Activated gamma-delta T cell treated with anti-CD3 and anti-CD28 coated beads, Interleukin-2, amount 50 U/mL, for 16 hours (primary cell): Measurements from ENCODE around the gene PLAC9.

ENCODE experiments used
- DNase-seq: peaks from one replicate; pipeline ENCODE4 v3.0.0-alpha.2; 2020; ENCODE audit warnings: low read depth

The PLAC9 gene

DNA sequence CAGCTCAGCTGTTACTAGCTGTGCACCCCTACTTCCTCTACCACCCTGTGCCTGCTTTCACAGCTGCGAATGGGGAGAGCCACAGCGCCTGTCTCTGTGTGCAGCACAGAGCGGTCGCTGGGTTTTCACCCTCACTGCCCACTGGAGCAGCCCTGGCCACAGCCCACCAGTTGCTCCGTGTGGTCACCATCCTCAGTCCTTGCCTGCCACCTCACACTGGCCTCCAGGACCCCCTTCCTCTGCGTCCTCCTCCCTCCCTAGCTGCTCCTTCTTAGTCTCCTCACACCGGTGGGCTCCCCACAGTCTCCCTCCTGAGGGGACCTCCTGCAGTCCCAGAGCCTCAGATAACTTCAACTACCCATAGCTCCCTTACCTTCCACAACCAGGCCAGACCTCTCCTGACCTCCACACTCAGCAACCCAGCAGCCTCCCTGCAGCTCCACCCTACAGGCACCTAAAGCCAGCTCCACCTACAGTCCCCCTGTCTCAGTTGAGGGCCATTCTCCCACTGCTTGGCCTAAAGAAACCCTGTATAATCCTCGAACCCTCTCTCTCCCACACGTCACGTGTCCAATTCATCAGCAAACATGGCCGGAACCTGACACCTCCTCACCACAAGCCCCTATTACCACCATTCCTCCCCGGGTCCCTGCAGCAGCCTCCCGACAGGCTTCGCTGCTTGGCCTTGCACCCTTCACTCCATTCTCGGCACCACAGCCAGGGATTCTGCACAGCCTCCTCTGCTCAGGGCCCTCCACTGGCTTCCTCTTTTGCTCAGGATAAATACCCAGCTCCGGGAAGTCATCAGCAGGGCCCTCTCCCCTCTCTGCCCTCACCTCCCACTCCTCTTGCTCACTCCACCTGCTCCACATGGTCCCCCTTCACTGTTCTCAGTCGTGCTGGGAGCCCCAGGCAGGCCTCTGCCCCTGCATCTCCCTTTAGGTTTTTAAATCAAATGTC, 28.1 kb downstream of the PLAC9 start:
- DNase-seq, result no peak

DNA sequence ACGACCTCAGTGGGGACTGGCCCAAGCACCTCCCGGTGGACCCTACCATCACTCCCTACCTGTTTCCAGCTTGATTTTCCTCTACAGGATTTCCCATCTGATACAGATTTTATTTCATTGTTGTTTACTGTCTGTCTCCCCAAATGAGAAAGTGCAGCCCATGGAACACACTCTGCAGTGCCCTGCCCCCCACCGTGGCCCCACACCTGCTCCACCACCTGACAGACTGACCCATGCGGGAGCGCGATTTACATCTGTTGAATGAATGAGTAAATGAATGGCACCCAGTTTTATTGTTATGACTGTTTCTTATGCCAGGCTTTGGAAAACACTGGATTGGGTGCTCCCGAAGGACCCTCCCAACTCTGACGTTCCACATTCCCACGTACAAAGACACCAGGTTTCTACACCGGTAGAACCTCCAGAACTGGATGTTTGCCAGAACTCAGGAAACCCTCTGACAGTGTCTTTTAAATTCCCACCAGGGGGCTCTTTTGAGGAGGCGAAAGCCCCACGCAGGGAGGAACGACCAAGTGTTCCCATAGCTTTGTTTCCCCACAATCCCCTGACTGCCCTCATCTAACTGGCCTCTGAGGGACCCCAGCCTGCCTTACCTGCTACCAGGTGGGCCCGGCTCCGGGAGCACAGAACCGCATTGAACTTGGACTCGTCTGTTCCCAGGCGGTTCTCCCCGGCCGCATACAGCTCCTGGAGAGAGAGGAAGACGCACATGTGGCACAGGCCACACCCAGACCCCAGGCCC, 29.0 kb downstream of the PLAC9 start:
- no peak for DNase-seq

DNA sequence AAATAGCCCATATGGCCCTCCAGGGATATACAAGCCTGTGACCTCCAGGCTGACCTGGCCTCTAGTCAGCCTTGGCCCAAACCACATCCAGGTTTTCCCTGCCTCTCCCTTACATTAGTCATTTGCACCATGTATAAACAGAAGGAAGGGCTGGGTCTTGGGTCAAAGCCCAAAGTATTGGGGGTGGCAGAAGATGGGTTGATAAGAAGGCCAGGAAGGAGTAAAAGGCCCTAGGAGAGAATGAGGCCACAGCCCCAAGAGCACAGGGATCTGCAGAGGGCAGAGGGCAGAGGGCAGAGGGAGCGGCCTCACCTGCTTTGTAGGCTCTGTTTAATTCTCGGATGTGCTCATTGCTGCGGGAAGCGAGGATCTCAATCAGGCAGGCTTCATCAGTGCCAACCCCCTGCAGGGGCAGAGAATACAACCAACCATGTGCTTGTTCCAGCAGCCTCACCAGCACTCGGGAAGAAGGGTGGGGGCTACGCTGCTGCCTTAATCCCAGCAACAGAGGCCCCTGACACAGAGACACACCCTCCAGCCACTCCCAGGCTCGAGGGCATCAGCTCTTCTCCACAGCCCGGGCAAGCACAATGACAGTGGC, 31.3 kb downstream of the PLAC9 start:
- DNase-seq, result no peak

DNA sequence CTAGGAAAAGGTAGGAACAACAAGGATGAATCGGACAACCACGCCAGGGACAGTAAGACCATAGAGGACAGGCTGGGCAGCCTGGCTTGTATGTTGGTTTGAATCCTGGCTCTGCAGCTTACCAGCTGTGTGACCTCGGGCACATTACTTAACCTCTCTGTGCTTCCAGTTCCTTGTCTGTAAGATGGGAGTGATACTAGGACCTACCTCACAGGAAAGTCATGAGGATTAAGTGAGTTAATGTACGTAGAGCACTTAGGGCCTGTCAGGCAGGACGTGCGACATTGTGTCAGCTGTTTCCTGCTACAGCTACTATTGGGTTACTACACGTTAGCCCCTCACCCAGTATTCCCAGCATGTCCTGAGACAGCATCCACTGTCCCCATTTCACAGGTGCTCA, 32.1 kb downstream of the PLAC9 start:
- DNase-seq, result no peak

GRCh38 chr10:80165173-80165572, 32.6 kb downstream of the PLAC9 start:
- DNase-seq, result no peak

GRCh38 chr10:80166581-80167470, 34.3 kb downstream of the PLAC9 start:
- no peak for DNase-seq

- no peak for DNase-seq
Observed at GRCh38 chr10:80167471-80168161, 35.1 kb downstream of the PLAC9 start.

GRCh38 chr10:80168162-80168511, 35.6 kb downstream of the PLAC9 start:
- DNase-seq, result no peak

- no peak for DNase-seq
Observed at GRCh38 chr10:80168679-80169380, 36.3 kb downstream of the PLAC9 start.

GRCh38 chr10:80170026-80170425, 37.5 kb downstream of the PLAC9 start:
- DNase-seq, result no peak

DNA sequence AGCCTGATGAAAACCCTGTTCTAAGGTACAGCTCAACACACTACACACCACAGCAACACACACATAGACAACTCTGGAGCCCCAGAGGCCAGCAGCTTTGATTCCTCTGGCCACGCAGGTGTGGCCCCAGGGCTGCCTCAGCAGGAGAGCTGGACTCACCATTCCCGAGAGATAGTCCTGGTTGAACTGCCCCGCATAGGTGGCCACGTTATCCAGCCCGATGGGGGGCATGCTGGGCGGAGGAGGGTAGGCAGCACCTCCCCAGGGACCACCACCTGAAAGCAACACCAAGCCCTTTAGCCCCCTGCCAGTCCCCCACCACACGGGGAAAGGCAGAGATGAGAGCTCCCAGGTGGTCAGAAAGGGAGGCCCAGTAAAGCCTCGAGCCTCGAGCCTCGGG, 38.1 kb downstream of the PLAC9 start:
- no peak for DNase-seq

DNA sequence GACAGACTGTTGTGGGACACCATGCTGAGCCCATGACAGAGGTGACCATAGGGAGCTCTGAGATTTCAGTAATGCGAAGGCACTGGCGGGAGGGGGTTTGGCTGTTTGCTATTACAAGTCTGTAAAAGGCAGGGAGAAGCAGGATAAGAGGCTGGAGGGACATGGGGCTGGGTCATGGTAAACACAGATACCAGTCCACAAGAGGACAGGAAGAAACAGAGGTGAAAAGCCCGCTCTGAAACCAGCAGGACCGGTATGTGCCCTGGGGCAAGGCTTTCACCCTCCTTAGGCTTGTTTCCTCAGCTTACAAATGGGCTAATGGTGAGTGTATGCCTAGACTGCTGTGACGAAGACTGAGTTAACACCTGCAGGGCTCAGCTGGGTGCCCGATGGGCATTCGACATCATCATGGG, 38.7 kb downstream of the PLAC9 start:
- no peak for DNase-seq

DNA sequence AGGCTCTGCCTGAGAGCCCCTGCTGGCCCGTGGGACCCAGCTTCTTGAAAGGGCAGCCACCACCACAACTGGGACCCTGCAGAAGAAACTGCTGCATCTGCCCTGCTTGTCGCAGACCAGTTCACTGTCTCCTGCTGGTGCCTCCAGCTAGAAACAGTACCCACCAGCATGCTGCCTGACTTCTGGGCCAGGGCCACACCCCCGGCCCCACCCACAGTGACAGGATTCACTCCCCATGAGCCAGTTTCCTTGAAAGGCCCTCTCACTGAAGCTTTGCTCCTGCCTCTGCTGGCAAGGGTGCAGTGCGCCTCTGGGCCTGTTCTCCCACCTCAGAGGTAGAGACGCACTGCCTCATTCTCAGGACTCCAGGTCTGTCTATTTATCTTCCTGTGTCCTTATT, 40.4 kb downstream of the PLAC9 start:
- DNase-seq, result no peak

- DNase-seq, result no peak
Observed at GRCh38 chr10:80173466-80173865, 40.9 kb downstream of the PLAC9 start.

DNA sequence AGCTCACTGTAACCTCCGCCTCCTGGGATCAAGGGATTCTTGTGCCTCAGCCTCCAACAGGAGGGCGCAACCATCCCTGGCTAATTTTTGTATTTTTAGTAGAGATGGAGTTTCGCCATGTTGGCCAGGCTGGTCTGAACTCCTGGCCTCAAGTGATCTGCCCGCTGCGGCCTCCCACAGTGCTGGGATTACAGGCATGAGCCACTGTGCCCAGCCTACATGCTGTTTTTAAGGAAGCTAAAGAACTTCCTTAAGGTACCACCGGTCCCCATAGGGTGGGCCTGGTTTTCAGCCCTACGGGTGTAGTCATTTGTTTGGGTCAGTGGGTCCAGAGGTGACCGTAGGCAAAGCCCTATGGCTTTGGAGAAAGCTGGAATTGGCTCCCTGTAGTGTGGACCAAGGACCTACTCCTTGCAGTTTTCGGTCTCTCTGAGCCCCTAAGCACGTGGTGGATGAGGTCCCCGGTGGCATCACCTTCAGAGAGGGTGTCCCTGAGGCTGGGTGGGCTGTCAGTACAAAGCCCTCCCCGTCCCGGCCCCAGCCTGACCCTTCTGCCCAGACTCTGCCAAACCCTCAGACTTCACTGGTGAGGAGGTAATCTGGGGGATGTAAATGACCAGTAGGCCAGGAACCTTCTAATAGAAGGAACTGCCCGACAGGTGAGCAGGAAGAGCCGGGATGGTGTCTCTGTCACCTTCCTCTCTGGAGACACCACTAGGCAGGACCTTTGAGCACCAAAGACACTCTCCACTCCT, 42.3 kb downstream of the PLAC9 start:
- DNase-seq, result no peak

DNA sequence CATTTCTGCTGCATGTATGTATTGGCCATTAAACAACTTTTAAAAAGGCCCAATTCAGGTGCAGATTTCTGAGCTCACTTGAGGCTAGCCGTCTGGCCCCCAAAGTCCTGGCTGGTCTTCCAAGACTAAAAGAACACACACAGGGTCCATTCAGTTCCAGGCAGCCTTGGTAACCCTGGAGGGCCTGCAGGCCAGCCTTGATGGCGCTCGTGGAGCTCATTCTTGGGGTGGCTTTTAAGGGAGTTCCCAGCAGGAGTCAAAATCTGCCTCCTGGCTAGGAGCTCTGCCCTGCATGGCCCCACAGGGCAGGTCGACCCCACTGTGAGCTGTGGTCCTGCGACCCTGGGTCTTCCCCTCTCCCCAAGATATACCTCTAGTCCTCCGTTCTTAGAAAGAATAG, 44.0 kb downstream of the PLAC9 start:
- DNase-seq, result no peak

DNA sequence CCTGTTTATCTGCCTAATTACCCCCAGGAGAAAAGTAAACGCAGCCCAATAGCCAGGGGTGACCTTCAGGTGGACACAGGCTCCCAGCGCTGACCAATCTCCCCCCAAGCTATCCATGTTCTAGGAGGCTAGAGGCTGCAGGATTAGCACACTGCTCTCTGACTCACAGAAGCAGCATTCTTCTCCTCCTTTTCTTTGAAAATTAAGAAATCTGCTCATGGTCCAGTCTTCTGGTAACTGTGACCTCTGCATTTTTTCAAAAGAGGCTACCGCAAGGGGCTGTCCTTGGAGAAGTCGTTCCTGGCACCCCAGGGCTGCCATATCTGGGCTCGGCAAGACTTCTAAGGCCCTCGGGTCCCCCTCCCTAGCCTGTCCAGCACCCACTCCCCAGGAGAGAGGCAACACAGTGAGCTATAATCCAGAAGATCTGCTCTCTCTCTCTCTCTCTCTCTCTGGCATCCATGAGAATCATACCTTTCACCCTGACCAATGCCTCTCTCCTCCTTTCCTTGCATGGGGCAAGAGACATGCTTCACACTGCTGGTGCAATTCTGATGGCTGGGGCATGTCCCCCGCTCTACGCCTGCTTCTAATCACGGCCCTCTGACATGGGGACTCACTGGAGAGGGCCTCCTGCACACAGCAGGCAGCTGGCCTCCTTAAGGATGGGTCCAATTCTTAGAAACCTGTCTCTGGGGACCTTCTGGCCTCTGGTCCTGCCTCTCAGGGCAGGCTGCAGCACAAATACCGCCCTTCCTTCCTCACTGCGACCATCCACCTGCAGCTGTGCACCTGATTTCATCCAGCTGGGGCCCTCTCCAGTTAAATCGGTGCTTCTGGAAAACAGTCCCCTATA, 45.5 kb downstream of the PLAC9 start:
- no peak for DNase-seq

- no peak for DNase-seq
Observed at GRCh38 chr10:80182986-80183385, 50.5 kb downstream of the PLAC9 start.

- no peak for DNase-seq
Observed at GRCh38 chr10:80183436-80183835, 50.9 kb downstream of the PLAC9 start.
